ENCODE data around the gene ITGBL1. TPM values are rescaled to one million over a fixed set of nuclear protein-coding genes. Genes with fewer than 3 reads are reported as not detected.
A peak's percentile ranks its signal among the peaks of the same experiment; 100 is the strongest.

The ITGBL1 gene
- polyA plus RNA-seq, 6 donors from 2014 or later: not detected

GRCh38 chr13:101755228-101755887 lies 302.9 kb downstream of the ITGBL1 start:
- no peaks in the 10 kb centered on the region for H3K36me3 Mint-ChIP-seq
- H3K27ac Mint-ChIP-seq: no peak overlapping the region
- DNase-seq (no peak), ATAC-seq (ENCODE audit: low read depth in 2 of 2) (no peak)
- no peaks in the 10 kb centered on the region for H3K4me1 Mint-ChIP-seq
- H3K9me3 Mint-ChIP-seq: no peaks in the 10 kb centered on the region
- H3K4me3 Mint-ChIP-seq: no peak overlapping the region
- peaks cover 0 to 13% (median 13%) of the 10 kb centered on the region in 3 donors for H3K27me3 Mint-ChIP-seq

GRCh38 chr13:101757446-101758039 lies 305.1 kb downstream of the ITGBL1 start:
- DNase-seq (peak; percentile 7), ATAC-seq (ENCODE audit: low read depth in 2 of 2) (peak in 1 of 2 donors; percentile 40)
- H3K4me3 Mint-ChIP-seq: no peak overlapping the region
- H3K36me3 Mint-ChIP-seq: no peaks in the 10 kb centered on the region
- H3K27ac Mint-ChIP-seq: no peak overlapping the region
- H3K9me3 Mint-ChIP-seq: no peaks in the 10 kb centered on the region
- H3K4me1 Mint-ChIP-seq: no peaks in the 10 kb centered on the region
- peaks cover 0 to 19% (median 13%) of the 10 kb centered on the region in 3 donors for H3K27me3 Mint-ChIP-seq

GRCh38 chr13:101763191-101763590 lies 310.7 kb downstream of the ITGBL1 start:
- no peak overlapping the region for H3K27ac Mint-ChIP-seq
- H3K9me3 Mint-ChIP-seq: peaks cover 0 to 3% (median 0%) of the 10 kb centered on the region in 7 donors
- no peaks in the 10 kb centered on the region for H3K36me3 Mint-ChIP-seq
- no peak overlapping the region for H3K4me3 Mint-ChIP-seq
- ATAC-seq (ENCODE audit: low read depth in 2 of 2) (no peak), DNase-seq (no peak)
- H3K27me3 Mint-ChIP-seq: peaks cover 0 to 19% (median 14%) of the 10 kb centered on the region in 3 donors
- H3K4me1 Mint-ChIP-seq: no peaks in the 10 kb centered on the region

Other genes with a start within 250 kb of the ITGBL1 start
- not detected for gene NALCN, start 36.2 kb upstream of the ITGBL1 start, polyA plus RNA-seq (ENCODE audit: low read depth in 6 of 6)